HepG2 (cell line): Measurements from ENCODE around the gene ZFP14. TPM values are rescaled to one million over a fixed set of nuclear protein-coding genes. Genes with fewer than 3 reads are reported as not detected.

Experiments
- BHLHE40 ChIP-seq: IDR thresholded peaks from 2 replicates; pipeline ENCODE4 v1.6.1; 2011; ENCODE audit warnings: low read length, improper control_type of control experiment
- CCDC6 ChIP-seq: sonication (generic); formaldehyde crosslinking; IDR thresholded peaks from 2 replicates; pipeline ENCODE4 v1.8.1; 2022; ENCODE audit warnings: mild to moderate bottlenecking, missing genetic modification reagents, moderate library complexity
- DMAP1 ChIP-seq: IDR thresholded peaks from 2 replicates; pipeline ENCODE4 v1.6.1; 2016
- HHEX ChIP-seq: IDR thresholded peaks from 2 replicates; pipeline ENCODE4 v1.6.1; 2016; ENCODE audit warnings: control low read depth
- HNRNPH1 ChIP-seq: fragments of 200-400 bp; formaldehyde crosslinking; optimal IDR thresholded peaks from 2 replicates; pipeline ENCODE3; 2017; ENCODE audit warnings: mild to moderate bottlenecking, low read depth, low read length
- KLF13 ChIP-seq: sonication (generic); formaldehyde crosslinking; IDR thresholded peaks from 2 replicates; pipeline ENCODE4 v1.4.0; 2020; ENCODE audit warnings: mild to moderate bottlenecking, missing genetic modification reagents
- KMT2A ChIP-seq: sonication (generic); formaldehyde crosslinking; IDR thresholded peaks from 2 replicates; pipeline ENCODE4 v1.4.0; 2020; ENCODE audit warnings: missing genetic modification reagents
- NCOA1 ChIP-seq: sonication (generic); formaldehyde crosslinking; IDR thresholded peaks from 2 replicates; pipeline ENCODE4 v1.9.0; 2021; ENCODE audit warnings: missing genetic modification reagents
- NFIB ChIP-seq: sonication (generic); formaldehyde crosslinking; IDR thresholded peaks from 2 replicates; pipeline ENCODE4 v1.9.0; 2021; ENCODE audit warnings: missing genetic modification reagents, mild to moderate bottlenecking, borderline replicate concordance
- PITX1 ChIP-seq: sonication (generic); formaldehyde crosslinking; IDR thresholded peaks from 2 replicates; pipeline ENCODE4 v1.5.1; 2020; ENCODE audit warnings: mild to moderate bottlenecking, missing genetic modification reagents
- RXRB ChIP-seq: IDR thresholded peaks from 2 replicates; pipeline ENCODE4 v1.6.1; 2016; ENCODE audit warnings: borderline replicate concordance, missing genetic modification reagents, missing compliant biosample characterization
- SNRNP70 ChIP-seq: fragments of 200-400 bp; formaldehyde crosslinking; IDR thresholded peaks from 2 replicates; pipeline ENCODE4 v1.6.1; 2017; ENCODE audit warnings: mild to moderate bottlenecking, low read depth, low read length, moderate library complexity
- STAG1 ChIP-seq: sonication (generic); formaldehyde crosslinking; IDR thresholded peaks from 2 replicates; pipeline ENCODE4 v1.4.0; 2020; ENCODE audit warnings: missing genetic modification reagents
- TBX2 ChIP-seq: sonication (generic); formaldehyde crosslinking; IDR thresholded peaks from 2 replicates; pipeline ENCODE4 v1.5.0; 2020; ENCODE audit warnings: missing genetic modification reagents, mild to moderate bottlenecking, borderline replicate concordance
- TBX3 ChIP-seq: fragments of 450-650 bp; IDR thresholded peaks from 2 replicates; pipeline ENCODE4 v1.6.1; 2017; ENCODE audit warnings: antibody characterized with exemption, mild to moderate bottlenecking, inconsistent platforms, borderline replicate concordance
- ZBTB3 ChIP-seq: sonication (generic); formaldehyde crosslinking; IDR thresholded peaks from 2 replicates; pipeline ENCODE4 v1.4.0; 2020; ENCODE audit warnings: low read depth, mild to moderate bottlenecking, moderate library complexity, missing genetic modification reagents, borderline replicate concordance
- ZNF317 ChIP-seq: sonication (generic); formaldehyde crosslinking; IDR thresholded peaks from 2 replicates; pipeline ENCODE4 v1.5.0; 2020; ENCODE audit warnings: mild to moderate bottlenecking, missing genetic modification reagents
- ZNF337 ChIP-seq: sonication (generic); formaldehyde crosslinking; IDR thresholded peaks from 2 replicates; pipeline ENCODE4 v1.5.1; 2020; ENCODE audit warnings: missing genetic modification reagents, low read depth, mild to moderate bottlenecking, borderline replicate concordance
- ZNF367 ChIP-seq: sonication (generic); formaldehyde crosslinking; IDR thresholded peaks from 2 replicates; pipeline ENCODE4 v1.4.0; 2020; ENCODE audit warnings: missing genetic modification reagents, borderline replicate concordance
- ZNF441 ChIP-seq: sonication (generic); formaldehyde crosslinking; IDR thresholded peaks from 2 replicates; pipeline ENCODE4 v1.7.0; 2021; ENCODE audit warnings: missing genetic modification reagents, borderline replicate concordance
- ZNF644 ChIP-seq: IDR thresholded peaks from 2 replicates; pipeline ENCODE4 v1.6.1; 2016; ENCODE audit warnings: low read depth
- ZNF670 ChIP-seq: sonication (generic); formaldehyde crosslinking; IDR thresholded peaks from 2 replicates; pipeline ENCODE4 v1.8.0; 2022; ENCODE audit warnings: mild to moderate bottlenecking, missing genetic modification reagents, borderline replicate concordance
- ZNF775 ChIP-seq: sonication (generic); formaldehyde crosslinking; IDR thresholded peaks from 2 replicates; pipeline ENCODE4 v1.4.0; 2020; ENCODE audit warnings: missing genetic modification reagents, mild to moderate bottlenecking, moderate library complexity, borderline replicate concordance
- polyA plus RNA-seq, 8 experiments: library from polyadenylated mRNA; depleted of rRNA in 3 of 8; stranded (reverse) in 7 of 8; unstranded in 1 of 8; fragments of >200 nt; fragmentation: Illumina TruSeq in 4 of 8; extraction: Trizol in 4 of 8; gene quantifications; 2 replicates each; pipeline versions ENCODE4 v1.2.1 to v1.2.3, GENCODE V29; 2011 to 2016; ENCODE audit warnings: low read depth in 4 of 8, missing spikeins in 1 of 8, mixed read lengths in 1 of 8; ENCODE audit not compliant: insufficient read depth in 1 of 8
- total RNA-seq, 5 experiments: library from RNA; depleted of rRNA; stranded (reverse); fragments of >200 nt; fragmentation: Illumina TruSeq; extraction: Trizol; gene quantifications; 2 replicates each; pipeline ENCODE4 v1.2.3, GENCODE V29; 2016; ENCODE audit warnings: low read depth in 1 of 5
- TF ChIP-seq, protein P1 (sequence below): sonication (generic); formaldehyde crosslinking; IDR thresholded peaks from 2 replicates; pipeline ENCODE4 v1.5.1; 2020; ENCODE audit warnings: mild to moderate bottlenecking, missing genetic modification reagents, borderline replicate concordance
- TF ChIP-seq, protein P2 (sequence below): IDR thresholded peaks from 2 replicates; pipeline ENCODE4 v1.6.1; 2016
- TF ChIP-seq, protein P3 (sequence below): sonication (generic); formaldehyde crosslinking; IDR thresholded peaks from 2 replicates; pipeline ENCODE4 v1.4.0; 2020; ENCODE audit warnings: mild to moderate bottlenecking, missing genetic modification reagents

Gene ZFP14
- total and polyA plus RNA-seq, 2 of the 13 experiments (the other 11 are each of a cell fraction or from before 2014, with no cell fraction given): 2.0 to 5.0 TPM

DNA sequence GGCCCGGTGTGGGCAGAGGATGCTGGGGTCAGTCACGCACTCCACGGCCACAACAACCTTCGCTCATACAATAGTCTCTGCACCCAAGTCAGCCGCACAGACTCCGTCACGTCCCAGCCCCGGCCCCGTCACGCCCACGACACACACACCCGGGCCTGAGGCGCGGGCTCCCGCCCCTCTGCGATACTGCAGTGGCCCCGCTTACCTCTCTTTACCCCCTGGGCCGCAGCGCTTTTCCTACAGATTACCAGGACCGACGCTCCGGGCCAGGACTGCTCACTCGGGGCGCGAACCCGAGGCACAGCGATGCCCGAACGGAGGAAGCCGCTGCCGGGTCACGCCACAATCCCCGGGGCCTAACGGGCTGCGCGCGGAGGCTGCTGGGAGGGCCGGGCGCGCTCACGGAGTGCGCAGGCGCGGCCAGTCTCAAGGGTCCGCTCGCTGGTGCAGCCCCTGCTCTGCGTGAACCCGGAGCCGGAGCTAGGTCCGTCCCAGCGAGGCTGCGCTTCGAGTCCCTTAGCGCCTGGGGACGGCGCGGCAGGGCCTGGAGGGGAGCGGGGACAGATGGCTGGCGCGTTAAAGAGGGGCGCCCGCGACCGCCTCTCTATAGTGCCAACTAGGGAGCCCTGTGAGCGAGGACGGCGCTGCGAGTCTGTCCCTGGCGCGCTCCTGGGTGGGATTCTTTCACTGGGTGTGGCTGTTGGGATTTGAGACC, 39.4 kb upstream of the ZFP14 start, which contains the start of gene ZFP82 (continued):
- TF ChIP-seq PITX1 (CRISPR knock-in tag) (no peak), SNRNP70 (no peak), NFIB (CRISPR knock-in tag) (no peak), ZNF775 (CRISPR knock-in tag) (0 out of 2 replicates have a peak, but pooled peaks have one; percentile 55), HNRNPH1 (no peak), NCOA1 (no peak), BHLHE40 (no peak), ZNF367 (CRISPR knock-in tag) (no peak), STAG1 (no peak), CCDC6 (CRISPR knock-in tag) (0 out of 2 replicates have a peak, but pooled peaks have one; percentile 14), KMT2A (0 out of 2 replicates have a peak, but pooled peaks have one; percentile 55), ZNF337 (CRISPR knock-in tag) (no peak), ZNF644 (CRISPR knock-in tag) (no peak), KLF13 (CRISPR knock-in tag) (no peak), TBX2 (CRISPR knock-in tag) (no peak), RXRB (CRISPR knock-in tag) (peak; percentile 21; the same call in 1 of the 2 replicates), ZNF670 (no peak), TBX3 (no peak), ZNF441 (CRISPR knock-in tag) (0 out of 2 replicates have a peak, but pooled peaks have one; percentile 63), ZNF317 (CRISPR knock-in tag) (no peak; the same call in 1 of the 2 replicates), HHEX (CRISPR knock-in tag) (no peak), DMAP1 (CRISPR knock-in tag) (no peak), ZBTB3 (CRISPR knock-in tag) (no peak)
- TF ChIP-seq, protein P1, sequence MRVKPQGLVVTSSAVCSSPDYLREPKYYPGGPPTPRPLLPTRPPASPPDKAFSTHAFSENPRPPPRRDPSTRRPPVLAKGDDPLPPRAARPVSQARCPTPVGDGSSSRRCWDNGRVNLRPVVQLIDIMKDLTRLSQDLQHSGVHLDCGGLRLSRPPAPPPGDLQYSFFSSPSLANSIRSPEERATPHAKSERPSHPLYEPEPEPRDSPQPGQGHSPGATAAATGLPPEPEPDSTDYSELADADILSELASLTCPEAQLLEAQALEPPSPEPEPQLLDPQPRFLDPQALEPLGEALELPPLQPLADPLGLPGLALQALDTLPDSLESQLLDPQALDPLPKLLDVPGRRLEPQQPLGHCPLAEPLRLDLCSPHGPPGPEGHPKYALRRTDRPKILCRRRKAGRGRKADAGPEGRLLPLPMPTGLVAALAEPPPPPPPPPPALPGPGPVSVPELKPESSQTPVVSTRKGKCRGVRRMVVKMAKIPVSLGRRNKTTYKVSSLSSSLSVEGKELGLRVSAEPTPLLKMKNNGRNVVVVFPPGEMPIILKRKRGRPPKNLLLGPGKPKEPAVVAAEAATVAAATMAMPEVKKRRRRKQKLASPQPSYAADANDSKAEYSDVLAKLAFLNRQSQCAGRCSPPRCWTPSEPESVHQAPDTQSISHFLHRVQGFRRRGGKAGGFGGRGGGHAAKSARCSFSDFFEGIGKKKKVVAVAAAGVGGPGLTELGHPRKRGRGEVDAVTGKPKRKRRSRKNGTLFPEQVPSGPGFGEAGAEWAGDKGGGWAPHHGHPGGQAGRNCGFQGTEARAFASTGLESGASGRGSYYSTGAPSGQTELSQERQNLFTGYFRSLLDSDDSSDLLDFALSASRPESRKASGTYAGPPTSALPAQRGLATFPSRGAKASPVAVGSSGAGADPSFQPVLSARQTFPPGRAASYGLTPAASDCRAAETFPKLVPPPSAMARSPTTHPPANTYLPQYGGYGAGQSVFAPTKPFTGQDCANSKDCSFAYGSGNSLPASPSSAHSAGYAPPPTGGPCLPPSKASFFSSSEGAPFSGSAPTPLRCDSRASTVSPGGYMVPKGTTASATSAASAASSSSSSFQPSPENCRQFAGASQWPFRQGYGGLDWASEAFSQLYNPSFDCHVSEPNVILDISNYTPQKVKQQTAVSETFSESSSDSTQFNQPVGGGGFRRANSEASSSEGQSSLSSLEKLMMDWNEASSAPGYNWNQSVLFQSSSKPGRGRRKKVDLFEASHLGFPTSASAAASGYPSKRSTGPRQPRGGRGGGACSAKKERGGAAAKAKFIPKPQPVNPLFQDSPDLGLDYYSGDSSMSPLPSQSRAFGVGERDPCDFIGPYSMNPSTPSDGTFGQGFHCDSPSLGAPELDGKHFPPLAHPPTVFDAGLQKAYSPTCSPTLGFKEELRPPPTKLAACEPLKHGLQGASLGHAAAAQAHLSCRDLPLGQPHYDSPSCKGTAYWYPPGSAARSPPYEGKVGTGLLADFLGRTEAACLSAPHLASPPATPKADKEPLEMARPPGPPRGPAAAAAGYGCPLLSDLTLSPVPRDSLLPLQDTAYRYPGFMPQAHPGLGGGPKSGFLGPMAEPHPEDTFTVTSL: no peak
- TF ChIP-seq, protein P2, sequence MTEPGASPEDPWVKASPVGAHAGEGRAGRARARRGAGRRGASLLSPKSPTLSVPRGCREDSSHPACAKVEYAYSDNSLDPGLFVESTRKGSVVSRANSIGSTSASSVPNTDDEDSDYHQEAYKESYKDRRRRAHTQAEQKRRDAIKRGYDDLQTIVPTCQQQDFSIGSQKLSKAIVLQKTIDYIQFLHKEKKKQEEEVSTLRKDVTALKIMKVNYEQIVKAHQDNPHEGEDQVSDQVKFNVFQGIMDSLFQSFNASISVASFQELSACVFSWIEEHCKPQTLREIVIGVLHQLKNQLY (CRISPR knock-in tag): no peak
- TF ChIP-seq, protein P3, sequence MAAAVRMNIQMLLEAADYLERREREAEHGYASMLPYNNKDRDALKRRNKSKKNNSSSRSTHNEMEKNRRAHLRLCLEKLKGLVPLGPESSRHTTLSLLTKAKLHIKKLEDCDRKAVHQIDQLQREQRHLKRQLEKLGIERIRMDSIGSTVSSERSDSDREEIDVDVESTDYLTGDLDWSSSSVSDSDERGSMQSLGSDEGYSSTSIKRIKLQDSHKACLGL (CRISPR knock-in tag): peak; percentile 74; the same call in 1 of the 2 replicates
